ENCODE measurements around the gene SPDYE17.
"Not testable (repeated sequence)": the region's sequence is repeated elsewhere in the genome, so short reads cannot be mapped to it uniquely, and the experiment has no call there.

The SPDYE17 gene, protein sequence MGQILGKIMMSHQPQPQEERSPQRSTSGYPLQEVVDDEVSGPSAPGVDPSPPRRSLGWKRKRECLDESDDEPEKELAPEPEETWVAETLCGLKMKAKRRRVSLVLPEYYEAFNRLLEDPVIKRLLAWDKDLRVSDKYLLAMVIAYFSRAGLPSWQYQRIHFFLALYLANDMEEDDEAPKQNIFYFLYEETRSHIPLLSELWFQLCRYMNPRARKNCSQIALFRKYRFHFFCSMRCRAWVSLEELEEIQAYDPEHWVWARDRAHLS

DNA sequence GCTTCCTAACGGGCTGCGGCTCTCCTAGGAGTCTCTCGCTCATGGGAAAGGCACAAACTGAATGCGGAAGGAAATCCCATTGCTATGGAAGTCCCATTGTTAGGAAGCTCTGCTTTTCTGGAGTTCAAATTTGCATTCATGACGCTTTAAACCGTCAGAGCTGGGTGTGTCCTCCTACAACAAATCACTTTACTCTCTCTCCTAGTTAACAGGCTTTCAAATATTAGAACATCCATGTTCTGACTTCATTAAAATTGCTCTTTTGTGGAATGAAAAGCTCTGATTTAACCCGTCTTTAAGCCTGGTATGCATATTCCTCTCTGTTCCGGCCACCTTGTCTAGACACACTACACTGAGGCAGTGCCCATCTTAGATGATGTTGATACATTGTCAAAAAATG, at the start of gene SPDYE17:
TSS of gene SPDYE17 (minus strand) at position 101 of the 400 bp plus-strand sequence. CDS start 1,791 bp downstream, outside the sequence.
- not testable (repeated sequence) for H3K4me3 ChIP-seq, H3K27ac ChIP-seq

DNA sequence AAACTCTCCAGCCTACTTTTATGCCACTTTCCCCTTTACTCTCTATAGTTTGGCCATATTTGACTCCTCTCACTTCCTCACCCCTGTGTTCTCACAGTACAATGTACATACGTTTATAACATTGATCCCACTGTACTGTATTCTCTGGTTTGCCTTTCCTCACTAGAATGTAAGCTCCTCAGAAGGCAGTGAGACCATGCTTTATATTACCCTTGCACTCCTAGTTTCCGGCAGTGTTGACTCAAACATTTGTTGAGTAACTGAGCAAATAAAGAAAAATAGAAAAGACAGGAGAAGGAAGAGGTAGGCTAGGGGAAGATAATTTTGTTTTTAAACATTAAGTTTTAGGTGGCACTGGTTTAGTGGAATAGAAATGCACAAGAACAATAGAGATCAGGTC, 48.1 kb upstream of the SPDYE17 start:
- not testable (repeated sequence) for H3K27ac ChIP-seq, H3K4me3 ChIP-seq

DNA sequence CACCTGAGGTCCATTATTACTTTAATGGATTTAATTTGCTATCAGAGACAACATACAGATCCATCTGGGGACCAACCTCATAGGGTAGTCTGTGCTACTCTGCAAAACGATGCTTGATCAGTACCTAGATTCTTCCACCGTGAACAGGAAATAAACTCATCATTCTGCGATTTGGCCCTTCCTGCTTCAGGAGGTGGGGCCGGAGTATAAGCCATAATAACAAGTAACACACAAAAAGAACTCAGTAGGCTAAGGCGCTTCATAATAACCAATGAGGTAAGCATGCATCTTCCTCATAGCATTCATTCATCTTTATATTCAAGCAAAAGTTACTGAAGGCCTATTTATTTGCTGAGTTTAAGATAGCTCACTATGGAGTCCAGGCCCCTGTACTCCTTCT, 47.5 kb upstream of the SPDYE17 start:
- H3K27ac ChIP-seq, H3K4me3 ChIP-seq: not testable (repeated sequence)

DNA sequence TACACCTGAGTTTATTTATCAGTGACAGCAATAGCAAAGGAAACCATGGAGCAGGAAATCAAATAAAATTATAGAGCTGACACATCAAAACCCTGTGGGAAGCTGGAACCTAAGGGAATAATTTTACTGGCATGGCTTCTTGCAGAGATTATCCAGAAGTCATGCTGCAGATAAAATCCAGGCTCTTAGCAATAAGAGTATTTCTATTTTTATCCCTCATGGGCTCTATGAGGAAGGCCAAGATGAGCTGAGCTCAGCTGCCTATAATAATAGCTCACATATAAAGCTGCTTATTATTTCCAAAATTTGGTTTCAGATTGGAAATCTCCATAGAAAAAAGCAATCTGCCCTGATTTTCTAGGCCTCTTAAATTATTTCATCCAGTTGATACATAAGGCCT, 47.0 kb upstream of the SPDYE17 start:
- not testable (repeated sequence) for H3K4me3 ChIP-seq, H3K27ac ChIP-seq

DNA sequence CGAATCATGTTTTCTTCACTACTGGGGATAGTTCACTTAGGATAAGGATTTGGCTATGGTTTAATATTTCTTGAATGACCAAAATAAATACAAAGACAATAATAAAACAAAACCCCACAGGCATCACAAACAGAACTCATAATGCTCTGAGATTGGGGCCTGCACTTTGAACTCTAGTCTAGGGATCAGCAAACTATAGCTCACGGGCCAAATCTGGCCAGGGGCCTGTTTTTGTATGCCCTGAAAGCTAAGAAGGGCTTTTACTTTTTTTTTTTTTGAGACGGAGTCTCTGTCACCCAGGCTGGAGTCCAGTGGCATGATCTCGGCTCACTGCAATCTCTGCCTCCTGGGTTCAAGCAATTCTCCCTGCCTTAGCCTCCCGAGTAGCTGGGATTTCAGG, 44.9 kb upstream of the SPDYE17 start:
- not testable (repeated sequence) for H3K4me3 ChIP-seq, H3K27ac ChIP-seq

DNA sequence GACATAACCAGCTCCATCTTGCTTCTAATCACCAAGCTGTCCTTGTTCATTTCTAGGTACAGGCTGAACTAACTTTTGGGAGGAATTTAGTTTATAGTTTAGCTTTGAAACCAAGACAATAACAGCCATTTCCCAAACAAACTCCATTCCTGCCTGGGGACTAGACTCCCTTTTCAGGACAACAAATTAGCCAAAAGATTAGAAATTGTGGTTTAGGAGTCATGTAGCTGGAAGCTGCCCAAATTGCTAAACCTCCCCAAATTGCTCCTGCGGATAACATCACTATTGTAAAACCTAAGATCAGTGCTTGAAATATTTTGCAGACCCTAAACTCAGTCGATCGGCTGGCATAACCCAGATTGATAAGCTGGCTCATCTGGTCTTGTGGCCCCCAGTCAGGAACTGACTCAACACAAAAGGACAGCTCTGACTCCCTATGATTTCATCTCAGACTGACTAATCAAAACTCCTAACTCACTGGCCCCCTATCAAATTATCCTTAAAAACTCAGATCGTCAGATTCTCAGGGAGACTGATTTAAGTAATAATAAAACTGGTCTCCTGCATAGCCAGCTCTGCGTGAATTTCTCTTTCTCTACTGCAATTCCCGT, 42.7 kb upstream of the SPDYE17 start:
- H3K4me3 ChIP-seq, H3K27ac ChIP-seq: not testable (repeated sequence)

DNA sequence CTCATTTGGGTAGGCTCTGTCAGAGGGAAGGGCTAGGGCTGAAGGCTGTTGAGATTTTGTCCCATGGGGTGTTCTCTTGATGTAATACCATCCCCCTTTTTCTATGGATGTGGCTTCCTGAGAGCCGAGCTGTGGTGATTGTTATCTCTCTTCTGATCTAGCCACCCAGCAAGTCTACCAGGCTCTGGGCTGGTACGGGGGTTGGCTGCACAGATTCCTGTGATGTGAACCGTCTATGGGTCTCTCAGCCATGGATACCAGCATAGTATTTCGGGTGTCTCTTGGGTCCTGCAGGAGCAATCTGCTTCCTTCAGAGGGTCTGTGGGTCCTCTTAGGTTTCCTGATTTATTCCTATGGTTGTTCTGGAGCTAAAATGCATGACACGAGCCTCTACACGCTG, 38.9 kb upstream of the SPDYE17 start:
- not testable (repeated sequence) for H3K4me3 ChIP-seq, H3K27ac ChIP-seq

DNA sequence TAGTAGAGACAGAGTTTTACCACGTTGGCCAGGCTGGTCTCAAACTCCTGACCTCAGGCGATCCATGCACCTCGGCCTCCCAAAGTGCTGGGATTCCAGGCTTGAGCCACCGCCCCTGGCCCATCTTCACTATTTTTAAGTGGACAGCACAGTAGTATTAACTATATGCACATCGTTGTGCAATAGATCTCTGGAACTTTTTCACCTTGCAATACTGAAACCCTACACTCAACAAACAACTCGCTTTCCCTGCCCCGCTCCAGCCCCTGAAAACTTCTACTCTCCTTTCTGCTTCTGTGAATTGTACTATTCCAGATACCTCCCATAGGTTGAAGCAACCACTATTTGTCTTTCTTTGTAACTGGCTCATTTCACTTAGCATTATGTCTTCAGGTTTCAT, 33.7 kb upstream of the SPDYE17 start:
- not testable (repeated sequence) for H3K27ac ChIP-seq, H3K4me3 ChIP-seq

DNA sequence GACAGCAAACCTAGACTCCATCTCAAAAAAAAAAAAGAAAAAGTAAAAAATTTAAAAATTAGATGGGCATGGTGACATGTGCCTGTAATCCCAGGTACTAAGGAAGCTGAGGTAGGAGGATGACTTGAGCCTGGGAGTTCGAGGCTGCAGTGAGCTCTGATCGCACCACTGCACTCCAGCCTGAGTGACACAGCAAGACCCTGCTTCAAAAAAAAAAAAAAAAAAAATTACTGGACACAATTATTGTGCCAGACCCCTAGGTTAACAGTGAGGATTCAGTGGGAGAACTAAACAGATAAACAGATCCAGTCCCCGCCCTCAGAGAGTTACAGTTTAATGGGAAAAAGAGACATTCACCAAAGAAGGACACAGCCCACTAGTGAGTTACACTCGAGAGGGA, 31.6 kb upstream of the SPDYE17 start:
- not testable (repeated sequence) for H3K4me3 ChIP-seq, H3K27ac ChIP-seq

DNA sequence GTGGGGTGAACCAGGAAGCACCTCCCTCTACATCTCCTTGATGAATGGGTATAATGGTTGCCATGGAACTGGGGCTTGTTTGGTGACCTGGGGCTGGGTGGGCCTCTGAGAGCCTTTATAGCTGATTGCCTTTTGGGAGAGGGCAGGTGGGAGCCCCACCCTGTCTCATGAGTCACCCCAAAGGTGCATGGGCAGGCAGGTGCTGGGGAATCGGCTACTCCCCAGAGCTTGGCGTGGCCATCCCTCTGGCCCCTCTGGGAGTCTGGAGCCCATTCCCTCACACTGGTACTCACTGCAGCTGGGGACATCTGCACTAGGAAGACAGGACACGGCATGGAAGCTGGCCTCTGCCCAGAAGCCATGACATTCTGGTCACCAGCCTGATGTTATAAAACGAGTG, 30.4 kb upstream of the SPDYE17 start, which contains the start of gene SPDYE18:
TSS of gene SPDYE18 (minus strand) at position 2 of the 400 bp plus-strand sequence. CDS start 2,046 bp downstream, outside the sequence.
- H3K4me3 ChIP-seq, H3K27ac ChIP-seq: not testable (repeated sequence)

DNA sequence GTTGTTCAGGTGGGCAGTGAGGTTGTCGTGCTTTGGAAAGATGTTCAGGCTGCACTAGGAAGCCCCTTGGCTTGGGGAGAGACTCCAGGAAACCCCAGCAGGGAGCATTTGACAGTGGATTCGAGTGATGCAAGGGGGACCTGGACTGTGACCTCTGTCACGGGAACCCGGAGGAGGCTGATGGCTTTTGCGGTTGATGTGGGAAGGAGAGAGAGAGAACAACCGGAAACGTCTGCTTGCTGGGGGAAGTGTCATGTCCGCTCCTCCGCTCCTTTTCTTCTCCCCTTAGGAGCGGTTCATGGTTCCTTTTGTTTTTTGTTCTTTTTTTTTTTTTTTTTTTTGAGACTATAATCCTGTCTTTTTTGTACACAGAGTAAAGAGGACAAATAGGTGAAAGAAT, 5.8 kb downstream of the SPDYE17 start:
- H3K27ac ChIP-seq, H3K4me3 ChIP-seq: not testable (repeated sequence)

DNA sequence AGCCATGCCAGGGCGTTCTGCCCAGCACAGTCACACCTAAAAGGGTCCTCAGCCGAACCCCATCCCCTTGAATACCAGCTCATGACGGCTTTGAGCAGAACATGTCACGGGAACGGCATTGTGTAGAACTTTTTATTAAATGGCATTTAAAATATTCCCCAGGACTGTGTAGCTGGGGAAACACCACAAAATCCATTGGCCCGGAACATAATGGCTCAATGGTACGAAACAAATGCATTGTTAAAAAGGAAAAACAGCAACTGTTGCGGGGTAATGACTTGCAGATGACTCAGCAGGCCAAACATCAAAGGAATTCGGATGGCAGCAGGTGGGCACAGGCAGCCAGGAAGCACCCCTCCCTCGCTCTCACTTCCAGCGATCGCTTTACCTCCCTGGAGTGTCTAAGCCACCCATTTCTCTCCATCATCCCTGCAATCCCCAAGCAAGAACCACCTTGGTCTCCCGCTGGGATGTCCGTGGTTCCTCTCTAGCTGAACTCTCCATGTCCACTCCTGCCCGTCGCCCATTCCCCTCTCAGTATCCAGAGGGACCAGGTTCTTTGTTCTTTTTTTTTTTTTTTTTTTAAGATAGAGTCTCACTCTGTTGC, 22.0 kb downstream of the SPDYE17 start:
- H3K4me3 ChIP-seq, H3K27ac ChIP-seq: not testable (repeated sequence)

DNA sequence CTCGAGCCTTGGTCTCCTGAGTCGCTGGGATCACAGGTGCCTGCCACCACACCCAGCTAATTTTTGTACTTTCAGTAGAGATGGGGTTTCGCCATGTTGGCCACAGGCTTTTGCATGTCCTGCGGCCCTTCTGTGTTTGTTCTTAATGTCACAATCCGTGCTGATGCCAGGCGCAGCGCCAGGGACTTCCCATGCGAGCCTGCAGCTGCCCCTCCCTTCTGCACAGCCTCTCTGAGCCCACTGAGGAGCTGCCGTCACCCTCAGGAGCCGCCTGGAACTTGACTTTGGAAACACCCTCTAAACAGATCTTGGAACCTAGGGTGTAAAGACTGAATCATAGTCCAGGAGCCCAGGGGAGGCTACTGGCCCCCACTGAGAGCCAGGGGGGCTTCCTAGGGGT, 24.2 kb downstream of the SPDYE17 start:
- not testable (repeated sequence) for H3K27ac ChIP-seq, H3K4me3 ChIP-seq

DNA sequence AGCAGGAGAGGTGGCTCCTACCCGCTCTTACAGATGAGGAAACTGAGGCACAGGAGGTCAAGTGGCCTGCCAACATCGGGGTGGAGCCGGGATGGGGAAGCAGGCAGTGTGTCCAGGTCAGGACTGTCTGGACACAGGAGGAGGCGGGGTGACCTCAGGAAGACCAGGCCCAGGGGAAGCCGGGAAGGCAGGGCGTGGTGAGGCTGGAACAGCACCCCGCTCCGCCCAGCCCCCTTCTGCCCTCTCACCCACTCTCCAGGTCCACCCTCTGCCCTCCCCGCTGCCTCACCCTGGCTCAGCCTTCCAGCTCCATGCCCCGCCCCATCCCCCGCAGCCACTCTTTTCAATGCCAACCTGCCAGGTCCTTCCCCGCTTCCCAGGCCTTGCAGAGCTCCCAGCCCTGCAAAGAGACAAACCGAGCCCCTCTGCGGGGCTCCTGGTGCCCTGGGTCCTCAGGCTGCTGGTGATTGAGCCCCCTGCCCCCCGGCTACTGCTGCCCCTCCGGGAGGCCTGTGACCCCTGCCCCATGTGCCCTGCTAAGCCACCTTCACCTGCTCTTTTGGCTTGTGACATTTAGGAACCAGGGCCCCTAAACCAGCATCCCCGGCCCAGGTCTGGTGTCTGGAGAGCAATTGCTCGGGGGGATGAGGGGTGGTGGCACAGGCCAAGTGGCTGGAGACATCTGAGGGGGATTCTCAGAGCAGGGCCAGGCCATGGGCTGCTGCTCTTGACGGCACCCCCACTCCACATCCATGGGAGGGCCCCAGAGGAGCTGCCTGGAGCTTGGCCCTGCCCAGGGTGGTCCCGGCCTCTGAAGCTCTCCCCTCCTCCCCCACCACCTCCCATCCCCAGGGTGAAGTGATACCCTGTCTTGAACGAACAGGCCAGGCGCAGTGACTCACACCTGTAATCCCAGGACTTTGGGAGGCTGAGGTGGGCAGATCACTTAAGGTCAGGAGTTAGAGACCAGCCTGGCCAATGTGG, 25.7 kb downstream of the SPDYE17 start:
- H3K27ac ChIP-seq = peak overlapping the region in 2 of 21 experiments; percentile 41 to 44
- not testable (repeated sequence) for H3K4me3 ChIP-seq

DNA sequence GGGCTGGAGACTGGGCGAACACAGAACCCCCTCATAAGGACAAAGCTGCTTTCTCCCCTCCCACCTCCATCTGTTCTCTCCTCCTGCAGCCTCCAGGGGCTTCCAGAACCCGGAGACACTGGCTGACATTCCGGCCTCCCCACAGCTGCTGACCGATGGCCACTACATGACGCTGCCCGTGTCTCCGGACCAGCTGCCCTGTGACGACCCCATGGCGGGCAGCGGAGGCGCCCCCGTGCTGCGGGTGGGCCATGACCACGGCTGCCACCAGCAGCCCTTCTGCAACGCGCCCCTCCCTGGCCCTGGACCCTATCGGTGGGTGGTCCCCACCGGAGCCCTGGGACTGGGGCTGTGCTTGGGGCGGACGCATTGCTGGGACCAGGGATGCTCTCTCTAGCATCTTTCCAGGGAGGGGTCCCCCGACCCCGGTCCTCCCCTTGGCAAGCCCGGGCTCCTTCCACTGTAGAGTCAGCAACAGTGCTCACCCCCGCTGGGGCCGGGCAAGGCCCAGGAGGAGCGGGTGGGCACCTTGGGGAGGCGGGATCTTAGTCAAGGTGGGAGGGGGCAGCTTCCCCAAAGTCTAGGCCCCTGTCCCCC, 26.6 kb downstream of the SPDYE17 start:
- H3K27ac ChIP-seq, H3K4me3 ChIP-seq: not testable (repeated sequence)

DNA sequence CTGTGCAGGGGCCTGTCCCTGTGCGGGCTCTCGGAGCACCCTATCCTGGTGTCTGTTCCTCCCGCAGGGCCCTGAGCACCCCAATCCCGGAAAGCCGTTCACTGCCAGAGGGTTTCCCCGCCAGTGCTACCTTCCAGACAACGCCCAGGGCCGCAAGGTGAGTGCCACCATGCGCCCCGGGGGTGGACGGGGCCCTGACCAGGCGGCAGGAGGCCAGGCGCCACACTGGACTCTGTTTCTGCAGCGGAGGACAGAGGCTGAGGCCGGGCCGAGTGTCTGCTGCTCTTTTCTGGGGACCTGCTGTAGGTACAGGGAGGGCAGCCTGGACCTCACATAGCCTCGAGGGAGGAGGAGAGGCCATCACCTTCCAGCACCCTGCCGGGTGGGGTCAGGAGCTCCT, 28.0 kb downstream of the SPDYE17 start:
- not testable (repeated sequence) for H3K4me3 ChIP-seq, H3K27ac ChIP-seq

DNA sequence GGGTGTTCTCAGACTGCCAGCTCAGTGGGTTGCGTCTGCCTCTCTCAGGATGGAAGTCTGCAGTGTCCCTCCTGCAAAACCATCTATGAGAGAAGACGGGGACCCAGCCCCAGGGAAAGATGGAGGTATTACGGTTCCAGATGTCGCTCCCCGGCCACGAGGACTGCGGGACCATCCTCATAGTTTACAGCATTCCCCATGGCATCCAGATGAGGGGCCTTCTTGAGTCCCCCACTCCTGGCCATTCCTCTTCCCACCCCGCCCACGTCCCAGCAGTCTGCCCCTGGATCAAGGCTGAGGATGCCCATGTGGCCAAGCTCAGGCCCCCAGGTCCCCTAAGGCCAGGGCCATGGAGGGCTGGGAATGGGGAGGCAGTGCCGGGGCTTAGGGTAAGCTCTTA, 28.9 kb downstream of the SPDYE17 start:
- H3K27ac ChIP-seq, H3K4me3 ChIP-seq: not testable (repeated sequence)

DNA sequence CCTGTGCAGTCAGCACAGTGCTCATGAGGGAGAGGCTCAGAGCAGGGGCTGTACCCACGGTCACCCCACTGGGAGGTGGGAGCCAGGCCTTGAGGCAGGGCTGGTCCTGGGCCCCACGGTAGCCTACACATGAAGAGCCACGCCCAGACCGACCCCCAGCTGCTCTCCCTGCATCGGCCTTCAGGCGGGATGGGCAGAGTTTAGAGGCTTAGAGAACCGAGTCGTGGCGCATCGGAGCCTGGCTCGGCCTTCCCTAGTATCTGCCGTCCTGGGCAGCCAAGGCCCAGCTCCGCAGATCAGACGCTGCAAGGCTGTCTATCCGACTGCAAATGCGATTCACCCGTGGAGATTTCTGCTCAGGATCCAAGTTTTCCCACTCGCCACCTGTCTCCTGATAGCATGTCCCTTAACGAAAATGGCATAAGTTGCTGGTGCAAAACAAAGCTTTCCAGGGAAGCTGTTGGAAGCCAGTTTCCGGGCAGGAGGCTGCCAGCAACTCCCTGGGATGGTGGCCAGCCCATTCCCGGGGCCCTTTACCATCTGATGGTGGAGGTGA, 29.4 kb downstream of the SPDYE17 start:
- H3K27ac ChIP-seq, H3K4me3 ChIP-seq: not testable (repeated sequence)

DNA sequence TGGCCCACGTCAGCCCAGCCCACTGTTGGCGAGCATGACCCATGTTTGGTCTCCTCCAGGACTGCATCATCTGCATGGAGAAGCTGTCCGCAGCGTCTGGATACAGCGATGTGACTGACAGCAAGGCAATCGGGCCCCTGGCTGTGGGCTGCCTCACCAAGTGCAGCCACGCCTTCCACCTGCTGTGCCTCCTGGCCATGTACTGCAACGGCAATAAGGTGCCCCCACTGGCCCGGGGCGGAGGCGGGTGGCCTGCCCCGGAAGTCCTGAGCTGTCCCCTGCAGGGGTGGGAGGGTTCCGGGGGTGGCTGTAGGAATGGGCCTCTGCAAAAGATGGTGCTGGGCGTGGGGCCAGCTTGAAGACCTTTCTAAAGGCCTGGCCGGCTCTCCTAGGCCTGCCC, 30.1 kb downstream of the SPDYE17 start:
- H3K4me3 ChIP-seq, H3K27ac ChIP-seq: not testable (repeated sequence)
